M059J (cell line): ENCODE data around the gene SUOX. TPM values are rescaled to one million over a fixed set of nuclear protein-coding genes. Genes with fewer than 3 reads are reported as not detected.
A peak's percentile ranks its signal among the peaks of the same experiment; 100 is the strongest.
"Not testable (repeated sequence)": the region's sequence is repeated elsewhere in the genome, so short reads cannot be mapped to it uniquely, and the experiment has no call there.

Experiments used
- DNase-seq: peaks from one replicate; pipeline ENCODE4 v3.0.0-alpha.2; 2012; ENCODE audit warnings: low read depth
- total RNA-seq: library from RNA; depleted of rRNA; stranded (reverse); fragments of >200 nt; shearing (Covaris generic); gene quantifications from 2 replicates; pipeline ENCODE4 v1.2.3, GENCODE V29; 2014

SUOX gene
- total RNA-seq, 1 experiment from 2014 or later: 17.0 TPM

GRCh38 chr12:56020423-56021184, 23.5 kb downstream of the SUOX start, which contains the start of gene IKZF4:
IKZF4 (plus strand) TSS chr12:56021043; CDS start chr12:56021494, 451 bp downstream.
- no peak for DNase-seq

- DNase-seq: no peak
Measured at GRCh38 chr12:56021889-56022497, 24.9 kb downstream of the SUOX start.

- DNase-seq: no peak
Measured at GRCh38 chr12:56028511-56029165, 31.6 kb downstream of the SUOX start.

- DNase-seq: peak; percentile 47
Measured at GRCh38 chr12:56029166-56029519, 32.1 kb downstream of the SUOX start.

- DNase-seq: peak; percentile 57
Measured at GRCh38 chr12:56029666-56030293, 32.7 kb downstream of the SUOX start.

- no peak for DNase-seq
Measured at GRCh38 chr12:56031987-56032386, 34.9 kb downstream of the SUOX start.

GRCh38 chr12:56034586-56035332, 37.7 kb downstream of the SUOX start:
- no peak for DNase-seq

GRCh38 chr12:56037161-56037560, 40.1 kb downstream of the SUOX start:
- DNase-seq: no peak

- no peak for DNase-seq
Measured at GRCh38 chr12:56038022-56038655, 41.1 kb downstream of the SUOX start.

GRCh38 chr12:56040151-56040550, 43.1 kb downstream of the SUOX start:
- DNase-seq: peak; percentile 53

- no peak for DNase-seq
Measured at GRCh38 chr12:56040963-56041551, 44.0 kb downstream of the SUOX start.

- peak; percentile 99 for DNase-seq
Measured at GRCh38 chr12:56041552-56042429, 44.7 kb downstream of the SUOX start, which contains the start of gene RPS26. RPS26 (plus strand) TSS chr12:56041918; CDS start chr12:56042167, 249 bp downstream.

- not testable (repeated sequence) for DNase-seq
Measured at GRCh38 chr12:56042430-56042813, 45.3 kb downstream of the SUOX start.

GRCh38 chr12:56042843-56043242, 45.8 kb downstream of the SUOX start:
- no peak for DNase-seq

GRCh38 chr12:56046027-56046780, 49.1 kb downstream of the SUOX start:
- no peak for DNase-seq

- DNase-seq: peak; percentile 22
Measured at GRCh38 chr12:56053407-56053893, 56.4 kb downstream of the SUOX start.
